Liver (tissue), 3 donors: ENCODE measurements around the gene CYP4F22.

Source experiments
- EGR1 ChIP-seq, 2 donors: IDR thresholded peaks; 2 replicates each; pipeline ENCODE4 v1.6.1; 2016 to 2018; ENCODE audit warnings: antibody characterized with exemption in 2 of 2, low read depth in 2 of 2
- RAD21 ChIP-seq, 2 donors: IDR thresholded peaks; 2 replicates each; pipeline ENCODE4 v1.6.1; 2016; ENCODE audit warnings: antibody characterized with exemption in 2 of 2, mild to moderate bottlenecking in 2 of 2
- TAF1 ChIP-seq: conservative IDR thresholded peaks from 2 replicates; pipeline ENCODE4 v1.6.1; 2016; ENCODE audit warnings: antibody characterized with exemption, mild to moderate bottlenecking
- TF ChIP-seq, protein P1 (sequence below): fragments of 150-350 bp; IDR thresholded peaks from 2 replicates; pipeline ENCODE4 v1.5.1; 2017; ENCODE audit warnings: improper control_type of control experiment, low read depth, low read length; ENCODE audit not compliant: missing input control
- TF ChIP-seq, protein P2 (sequence below): IDR thresholded peaks from 2 replicates; pipeline ENCODE4 v1.6.1; 2016; ENCODE audit warnings: antibody characterized with exemption
- TF ChIP-seq, protein P3 (sequence below): IDR thresholded peaks from 2 replicates; pipeline ENCODE4 v1.6.1; 2016; ENCODE audit warnings: antibody characterized with exemption, mild to moderate bottlenecking
- donor health status: healthy.
- donor health status: healthy.

DNA sequence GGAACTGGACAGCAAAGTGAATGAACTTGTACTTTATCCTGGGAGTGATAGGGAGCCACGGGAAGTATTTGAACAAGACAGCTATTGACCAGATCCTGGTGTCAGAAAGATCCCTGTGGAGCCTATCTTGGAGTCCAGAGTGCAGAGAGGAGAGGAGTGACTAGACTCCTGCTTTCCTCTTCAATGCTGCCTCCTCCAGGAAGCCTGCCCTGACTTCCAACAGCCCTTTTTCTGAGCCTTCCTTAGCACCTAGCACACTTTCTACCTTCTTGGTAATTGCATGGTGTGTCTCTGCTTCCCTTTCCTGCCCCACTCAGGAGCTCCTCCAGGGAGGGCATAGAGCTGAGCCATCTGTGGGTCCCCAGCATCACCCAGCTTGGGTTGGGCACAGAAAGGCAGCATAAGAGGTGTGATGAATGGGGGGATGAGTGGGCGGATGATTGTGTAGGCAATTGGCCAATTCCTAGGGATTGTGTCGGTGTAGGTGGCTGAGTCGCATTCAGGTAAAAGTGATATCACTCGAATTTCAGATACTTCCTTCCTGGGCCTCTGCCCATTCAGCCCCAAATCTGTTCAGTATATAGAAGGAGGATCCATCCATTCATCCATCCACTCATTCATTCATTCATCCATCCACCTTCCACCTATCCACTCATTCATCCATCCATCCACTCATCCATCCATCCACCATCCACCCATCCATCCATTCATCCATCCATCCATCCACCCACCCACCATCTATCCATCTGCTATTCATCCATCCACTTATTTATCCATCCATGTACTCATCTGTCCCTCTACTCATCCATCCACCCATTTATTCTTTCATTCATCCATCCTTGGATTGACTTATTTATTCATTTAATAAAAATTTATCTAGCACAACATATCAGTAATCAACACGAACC lies 26.9 kb downstream of the CYP4F22 start:
- TF ChIP-seq, protein P1, sequence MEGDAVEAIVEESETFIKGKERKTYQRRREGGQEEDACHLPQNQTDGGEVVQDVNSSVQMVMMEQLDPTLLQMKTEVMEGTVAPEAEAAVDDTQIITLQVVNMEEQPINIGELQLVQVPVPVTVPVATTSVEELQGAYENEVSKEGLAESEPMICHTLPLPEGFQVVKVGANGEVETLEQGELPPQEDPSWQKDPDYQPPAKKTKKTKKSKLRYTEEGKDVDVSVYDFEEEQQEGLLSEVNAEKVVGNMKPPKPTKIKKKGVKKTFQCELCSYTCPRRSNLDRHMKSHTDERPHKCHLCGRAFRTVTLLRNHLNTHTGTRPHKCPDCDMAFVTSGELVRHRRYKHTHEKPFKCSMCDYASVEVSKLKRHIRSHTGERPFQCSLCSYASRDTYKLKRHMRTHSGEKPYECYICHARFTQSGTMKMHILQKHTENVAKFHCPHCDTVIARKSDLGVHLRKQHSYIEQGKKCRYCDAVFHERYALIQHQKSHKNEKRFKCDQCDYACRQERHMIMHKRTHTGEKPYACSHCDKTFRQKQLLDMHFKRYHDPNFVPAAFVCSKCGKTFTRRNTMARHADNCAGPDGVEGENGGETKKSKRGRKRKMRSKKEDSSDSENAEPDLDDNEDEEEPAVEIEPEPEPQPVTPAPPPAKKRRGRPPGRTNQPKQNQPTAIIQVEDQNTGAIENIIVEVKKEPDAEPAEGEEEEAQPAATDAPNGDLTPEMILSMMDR: no peak
- TF ChIP-seq, protein P2, sequence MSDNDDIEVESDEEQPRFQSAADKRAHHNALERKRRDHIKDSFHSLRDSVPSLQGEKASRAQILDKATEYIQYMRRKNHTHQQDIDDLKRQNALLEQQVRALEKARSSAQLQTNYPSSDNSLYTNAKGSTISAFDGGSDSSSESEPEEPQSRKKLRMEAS: no peak
- TF ChIP-seq EGR1 (IDR thresholded peaks at IDR 0.05; ENCODE audit: low read depth in 2 of 2): no peak
- TF ChIP-seq RAD21 (IDR thresholded peaks at IDR 0.05): no peak
- no peak for TF ChIP-seq TAF1
- TF ChIP-seq, protein P3, sequence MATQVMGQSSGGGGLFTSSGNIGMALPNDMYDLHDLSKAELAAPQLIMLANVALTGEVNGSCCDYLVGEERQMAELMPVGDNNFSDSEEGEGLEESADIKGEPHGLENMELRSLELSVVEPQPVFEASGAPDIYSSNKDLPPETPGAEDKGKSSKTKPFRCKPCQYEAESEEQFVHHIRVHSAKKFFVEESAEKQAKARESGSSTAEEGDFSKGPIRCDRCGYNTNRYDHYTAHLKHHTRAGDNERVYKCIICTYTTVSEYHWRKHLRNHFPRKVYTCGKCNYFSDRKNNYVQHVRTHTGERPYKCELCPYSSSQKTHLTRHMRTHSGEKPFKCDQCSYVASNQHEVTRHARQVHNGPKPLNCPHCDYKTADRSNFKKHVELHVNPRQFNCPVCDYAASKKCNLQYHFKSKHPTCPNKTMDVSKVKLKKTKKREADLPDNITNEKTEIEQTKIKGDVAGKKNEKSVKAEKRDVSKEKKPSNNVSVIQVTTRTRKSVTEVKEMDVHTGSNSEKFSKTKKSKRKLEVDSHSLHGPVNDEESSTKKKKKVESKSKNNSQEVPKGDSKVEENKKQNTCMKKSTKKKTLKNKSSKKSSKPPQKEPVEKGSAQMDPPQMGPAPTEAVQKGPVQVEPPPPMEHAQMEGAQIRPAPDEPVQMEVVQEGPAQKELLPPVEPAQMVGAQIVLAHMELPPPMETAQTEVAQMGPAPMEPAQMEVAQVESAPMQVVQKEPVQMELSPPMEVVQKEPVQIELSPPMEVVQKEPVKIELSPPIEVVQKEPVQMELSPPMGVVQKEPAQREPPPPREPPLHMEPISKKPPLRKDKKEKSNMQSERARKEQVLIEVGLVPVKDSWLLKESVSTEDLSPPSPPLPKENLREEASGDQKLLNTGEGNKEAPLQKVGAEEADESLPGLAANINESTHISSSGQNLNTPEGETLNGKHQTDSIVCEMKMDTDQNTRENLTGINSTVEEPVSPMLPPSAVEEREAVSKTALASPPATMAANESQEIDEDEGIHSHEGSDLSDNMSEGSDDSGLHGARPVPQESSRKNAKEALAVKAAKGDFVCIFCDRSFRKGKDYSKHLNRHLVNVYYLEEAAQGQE: no peak
